Stimulated activated naive CD8-positive, alpha-beta T cell treated with anti-CD3 and anti-CD28 coated beads, Interleukin-15, amount 100 ng/mL, for 72 hours (primary cell): ENCODE measurements around the gene PARP11.

Experiments
- ATAC-seq: fragments of 150-1000 bp; cut with Tn5 transposase; 2 replicates; pipeline ENCODE4 v1.10.0; 2021; ENCODE audit warnings: mild to moderate bottlenecking, moderate library complexity
- DNase-seq, 2 donors: peaks; one replicate each; pipeline ENCODE4 v3.0.0; 2021 to 2022
- H3K27ac Mint-ChIP-seq, 2 donors: one replicate each; pipeline ENCODE4 v1.8.0; 2022; ENCODE audit warnings: mild to moderate bottlenecking in 2 of 2, mixed read lengths in 2 of 2, moderate library complexity in 2 of 2
- H3K27me3 Mint-ChIP-seq: one replicate; pipeline ENCODE4 v1.8.0; 2022; ENCODE audit warnings: mixed read lengths
- H3K4me1 Mint-ChIP-seq: one replicate; pipeline ENCODE4 v1.8.0; 2022; ENCODE audit warnings: mild to moderate bottlenecking, mixed read lengths
- H3K4me3 Mint-ChIP-seq, 2 donors: one replicate each; pipeline ENCODE4 v1.8.0; 2022; ENCODE audit warnings: mild to moderate bottlenecking in 2 of 2, mixed read lengths in 2 of 2, moderate library complexity in 1 of 2
- H3K9me3 Mint-ChIP-seq, 2 donors: one replicate each; pipeline ENCODE4 v1.8.0; 2022; ENCODE audit warnings: mixed read lengths in 2 of 2

Gene PARP11

GRCh38 chr12:3896356-3896755, 23.2 kb upstream of the PARP11 start:
- ATAC-seq (no peak), DNase-seq (no peak)
- H3K4me1 Mint-ChIP-seq = peaks cover 22% of the 10 kb centered on the region
- no peaks in the 10 kb centered on the region for H3K9me3 Mint-ChIP-seq
- no peaks in the 10 kb centered on the region for H3K27me3 Mint-ChIP-seq
- H3K27ac Mint-ChIP-seq = no peak overlapping the region
- peak overlapping the region in 1 of 2 donors; percentile 66 for H3K4me3 Mint-ChIP-seq

DNA sequence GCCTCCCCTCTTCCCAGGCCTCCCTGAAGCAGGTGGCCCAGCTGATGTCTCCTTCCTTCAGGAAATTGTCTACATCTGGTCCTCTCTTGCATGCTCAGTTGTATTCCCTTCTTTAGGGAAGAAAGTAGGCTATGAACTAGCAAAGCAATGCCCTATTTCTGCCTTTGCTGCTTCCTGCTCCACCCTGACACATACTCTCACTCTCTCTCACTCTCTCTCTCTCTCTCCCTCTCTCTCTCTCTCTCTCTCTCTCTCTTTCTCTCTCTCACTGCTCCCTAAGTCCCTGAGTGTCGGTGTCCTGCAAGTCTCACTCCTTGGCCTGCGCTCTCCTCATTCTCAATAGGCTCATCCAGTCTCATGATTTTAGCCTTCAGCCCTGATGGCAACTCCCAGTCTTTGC, 19.4 kb upstream of the PARP11 start:
- Mint-ChIP-seq H3K27ac (no peak overlapping the region), H3K27me3 (no peaks in the 10 kb centered on the region), H3K4me3 (no peak overlapping the region), H3K9me3 (no peaks in the 10 kb centered on the region), H3K4me1 (peaks cover 12% of the 10 kb centered on the region)
- ATAC-seq (no peak), DNase-seq (no peak)

DNA sequence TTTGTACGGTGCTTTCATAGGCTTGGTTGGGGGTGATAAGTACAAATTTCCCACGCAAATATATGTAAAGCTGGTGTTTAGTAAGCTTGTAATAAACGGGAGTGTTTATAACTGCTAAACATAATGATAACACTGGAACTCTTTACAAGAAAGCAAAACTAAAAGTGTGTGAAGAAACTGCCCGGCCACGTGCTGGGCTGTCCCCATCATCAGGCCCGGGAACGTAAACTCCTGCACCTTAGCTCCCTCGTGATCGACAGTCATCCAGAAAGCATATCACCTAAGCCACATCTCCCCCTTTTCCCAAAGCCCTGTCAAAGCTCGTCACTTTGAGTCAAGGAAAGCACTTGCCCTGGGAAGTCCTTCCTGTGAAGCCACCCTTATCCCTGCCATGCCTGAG, 18.0 kb upstream of the PARP11 start:
- ATAC-seq (no peak), DNase-seq (no peak)
- Mint-ChIP-seq H3K4me1 (no peaks in the 10 kb centered on the region), H3K4me3 (no peak overlapping the region), H3K9me3 (no peaks in the 10 kb centered on the region), H3K27ac (peak overlapping the region in 1 of 2 donors; percentile 4), H3K27me3 (no peaks in the 10 kb centered on the region)

DNA sequence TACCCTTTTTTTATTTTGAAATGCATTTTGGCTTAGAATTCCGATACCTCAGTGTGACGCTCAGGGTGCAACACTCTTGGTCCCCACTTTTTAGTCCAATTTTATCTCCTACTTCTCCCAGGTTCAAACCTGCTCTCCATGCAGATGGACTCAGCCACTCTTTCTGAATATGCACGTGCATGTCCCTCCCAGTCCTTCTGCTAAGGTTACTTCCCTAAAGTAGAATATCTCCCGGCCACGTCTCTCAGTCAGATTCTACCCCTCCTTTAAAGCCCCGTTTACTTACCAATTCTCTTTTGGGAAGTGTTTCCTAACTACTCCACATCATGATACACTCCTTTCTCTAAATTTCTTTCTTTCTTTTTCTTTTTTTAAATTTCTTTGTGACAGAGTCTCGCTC, 15.5 kb upstream of the PARP11 start:
- ATAC-seq (no peak), DNase-seq (no peak)
- Mint-ChIP-seq H3K4me3 (no peak overlapping the region), H3K4me1 (peaks cover 6% of the 10 kb centered on the region), H3K9me3 (no peaks in the 10 kb centered on the region), H3K27ac (peak overlapping the region in 1 of 2 donors; percentile 70), H3K27me3 (no peaks in the 10 kb centered on the region)

GRCh38 chr12:3885277-3886094, 12.3 kb upstream of the PARP11 start:
- no peak for ATAC-seq
- peaks cover 6% of the 10 kb centered on the region for H3K4me1 Mint-ChIP-seq
- H3K27me3 Mint-ChIP-seq = no peaks in the 10 kb centered on the region
- peak overlapping the region in 1 of 2 donors; percentile 59 for H3K27ac Mint-ChIP-seq
- no peaks in the 10 kb centered on the region for H3K9me3 Mint-ChIP-seq
- peak; percentile 34 to 37 for DNase-seq
- peak overlapping the region in 1 of 2 donors; percentile 27 for H3K4me3 Mint-ChIP-seq

DNA sequence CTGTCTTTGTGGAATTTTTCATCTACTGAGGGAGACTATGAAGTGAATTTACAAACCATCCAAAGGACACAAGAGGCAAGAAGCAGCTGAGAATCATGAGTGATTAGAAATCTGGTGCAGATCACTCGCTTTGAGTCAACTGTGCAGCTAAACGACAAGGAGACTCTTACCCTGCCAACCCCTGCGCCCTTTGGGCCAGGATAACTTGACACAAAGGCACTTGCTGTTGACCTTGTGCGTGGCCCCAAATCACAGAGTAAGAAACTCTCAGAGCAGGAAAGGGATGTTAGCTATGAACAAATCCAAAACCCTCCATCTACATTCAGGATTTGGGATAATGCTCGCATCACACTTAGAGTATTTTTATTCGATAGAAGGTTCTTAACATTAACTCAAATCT, 11.5 kb upstream of the PARP11 start:
- H3K27ac Mint-ChIP-seq = no peak overlapping the region
- no peak for ATAC-seq
- DNase-seq = no peak
- H3K4me3 Mint-ChIP-seq = no peak overlapping the region
- no peaks in the 10 kb centered on the region for H3K9me3 Mint-ChIP-seq
- peaks cover 11% of the 10 kb centered on the region for H3K4me1 Mint-ChIP-seq
- H3K27me3 Mint-ChIP-seq = no peaks in the 10 kb centered on the region

DNA sequence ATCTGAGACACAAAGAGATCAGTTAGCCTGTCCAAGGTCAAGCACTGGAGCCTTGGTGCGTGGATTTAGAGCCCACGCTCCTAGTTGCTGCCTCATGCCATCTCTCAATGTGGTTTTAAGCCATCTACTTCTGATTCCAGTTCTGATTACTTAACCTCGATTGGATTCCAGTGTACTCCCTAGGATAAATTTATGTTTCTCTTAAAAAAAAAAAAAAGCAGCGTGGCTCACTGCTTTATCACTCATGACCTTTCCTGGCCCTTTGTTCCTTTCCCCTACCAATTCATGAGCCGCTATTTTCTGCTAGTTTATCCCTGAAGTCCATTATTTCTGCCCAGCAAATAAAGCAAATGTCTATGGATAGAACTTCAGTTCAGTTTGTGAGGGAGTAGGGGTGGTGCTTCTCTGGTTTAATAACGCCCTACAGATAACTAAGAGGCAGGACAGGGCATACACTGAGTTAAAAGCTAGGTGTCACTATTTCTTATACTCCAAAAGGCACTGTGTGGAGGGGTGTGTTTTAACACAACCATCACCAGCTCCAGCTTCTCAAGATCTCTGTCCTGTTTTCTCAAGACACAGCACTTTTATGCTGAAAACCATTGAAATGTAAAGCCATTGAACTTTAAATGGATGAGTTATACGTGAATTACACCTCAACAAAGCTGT, 9.8 kb upstream of the PARP11 start:
- DNase-seq (no peak), ATAC-seq (peak; percentile 91)
- Mint-ChIP-seq H3K27me3 (no peaks in the 10 kb centered on the region), H3K9me3 (no peaks in the 10 kb centered on the region), H3K4me1 (peaks cover 21% of the 10 kb centered on the region), H3K27ac (no peak overlapping the region), H3K4me3 (no peak overlapping the region)

GRCh38 chr12:3882406-3882805, 9.2 kb upstream of the PARP11 start:
- Mint-ChIP-seq H3K9me3 (no peaks in the 10 kb centered on the region), H3K4me1 (peaks cover 21% of the 10 kb centered on the region), H3K27ac (no peak overlapping the region), H3K4me3 (no peak overlapping the region), H3K27me3 (no peaks in the 10 kb centered on the region)
- no peak for DNase-seq
- no peak for ATAC-seq

DNA sequence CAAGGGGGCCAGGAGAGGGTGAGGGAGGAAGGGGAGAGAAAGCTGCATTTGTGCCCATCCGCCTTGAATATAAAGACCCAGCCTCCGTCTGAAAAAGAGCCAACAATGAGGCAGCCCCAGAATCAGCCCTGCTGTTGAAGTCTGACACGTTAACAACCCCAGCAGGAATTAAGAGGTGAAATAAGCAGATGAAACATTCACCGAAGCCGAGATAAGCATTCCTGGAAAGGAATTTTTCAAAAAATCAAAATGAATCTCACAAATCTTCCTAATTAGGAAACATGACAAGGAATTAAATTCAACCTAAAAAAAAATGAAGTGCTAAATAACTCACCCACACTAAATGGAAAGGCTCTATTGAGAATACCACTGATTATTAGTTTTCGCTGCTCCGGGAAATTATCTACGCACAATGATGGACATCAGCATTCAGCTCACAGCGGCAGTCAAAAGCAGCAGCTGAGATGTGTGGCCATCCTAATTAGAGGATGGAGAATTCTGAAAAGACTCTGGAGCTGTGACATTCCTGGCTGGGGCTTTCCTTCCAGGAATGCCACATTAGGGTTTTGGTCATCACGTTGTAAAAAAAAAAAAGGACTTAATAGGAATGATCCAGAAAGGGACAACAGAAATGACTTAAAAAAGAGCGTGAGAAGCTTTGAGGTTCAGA, 8.2 kb upstream of the PARP11 start:
- Mint-ChIP-seq H3K4me1 (peaks cover 21% of the 10 kb centered on the region), H3K9me3 (no peaks in the 10 kb centered on the region), H3K4me3 (no peak overlapping the region), H3K27ac (no peak overlapping the region), H3K27me3 (no peaks in the 10 kb centered on the region)
- ATAC-seq = no peak
- no peak for DNase-seq

GRCh38 chr12:3879846-3880245, 6.6 kb upstream of the PARP11 start:
- Mint-ChIP-seq H3K27me3 (no peaks in the 10 kb centered on the region), H3K4me3 (peak overlapping the region in 1 of 2 donors; percentile 11), H3K27ac (no peak overlapping the region), H3K4me1 (peaks cover 14% of the 10 kb centered on the region), H3K9me3 (no peaks in the 10 kb centered on the region)
- DNase-seq (no peak), ATAC-seq (no peak)

DNA sequence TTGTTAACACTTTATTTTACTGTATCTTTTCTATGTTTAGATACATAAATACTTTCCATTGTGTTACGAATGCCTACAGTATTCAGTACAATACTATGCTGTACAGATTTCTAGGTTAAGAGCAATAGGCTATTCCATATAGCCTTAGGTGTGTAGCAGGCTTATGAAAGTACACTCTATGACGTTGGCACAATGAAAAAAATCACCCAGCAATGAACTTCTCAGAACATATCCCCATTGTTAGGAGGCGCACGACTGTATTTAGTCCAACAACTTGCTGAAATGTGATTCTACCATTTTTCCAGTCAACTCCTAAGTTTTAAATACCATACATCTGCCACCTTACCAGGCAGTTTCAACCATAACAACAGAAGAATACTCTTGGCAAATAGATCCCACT, 1.8 kb downstream of the PARP11 start:
- Mint-ChIP-seq H3K4me3 (peak overlapping the region; percentile 92 to 97), H3K27ac (peak overlapping the region; percentile 63 to 98), H3K27me3 (no peaks in the 10 kb centered on the region), H3K4me1 (peaks cover 51% of the 10 kb centered on the region), H3K9me3 (peaks cover 12 to 17% of the 10 kb centered on the region in 2 donors)
- ATAC-seq (no peak), DNase-seq (no peak)

DNA sequence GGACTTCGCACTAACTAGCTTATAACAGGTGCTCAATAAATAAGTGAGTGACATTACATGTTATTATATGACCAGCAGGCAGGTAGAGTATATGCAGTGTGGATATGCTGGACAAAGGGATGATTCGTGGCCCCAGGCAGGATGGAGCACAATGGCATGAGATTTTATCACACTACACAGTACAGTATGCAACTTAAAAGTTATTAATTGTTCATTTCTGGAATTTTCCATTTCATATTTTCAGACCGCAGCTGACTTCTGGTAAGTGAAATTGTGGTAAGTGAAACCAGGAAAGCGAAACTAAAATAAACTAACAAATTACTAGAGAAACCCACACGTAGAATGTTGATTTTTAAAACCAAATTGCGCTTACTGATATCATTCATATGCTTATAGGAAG, 3.3 kb downstream of the PARP11 start:
- Mint-ChIP-seq H3K9me3 (peaks cover 26 to 32% of the 10 kb centered on the region in 2 donors), H3K4me3 (peak overlapping the region; percentile 92 to 97), H3K27ac (peak overlapping the region; percentile 92 to 98), H3K4me1 (peaks cover 51% of the 10 kb centered on the region), H3K27me3 (no peaks in the 10 kb centered on the region)
- peak; percentile 26 to 29 for DNase-seq
- ATAC-seq = peak; percentile 41

DNA sequence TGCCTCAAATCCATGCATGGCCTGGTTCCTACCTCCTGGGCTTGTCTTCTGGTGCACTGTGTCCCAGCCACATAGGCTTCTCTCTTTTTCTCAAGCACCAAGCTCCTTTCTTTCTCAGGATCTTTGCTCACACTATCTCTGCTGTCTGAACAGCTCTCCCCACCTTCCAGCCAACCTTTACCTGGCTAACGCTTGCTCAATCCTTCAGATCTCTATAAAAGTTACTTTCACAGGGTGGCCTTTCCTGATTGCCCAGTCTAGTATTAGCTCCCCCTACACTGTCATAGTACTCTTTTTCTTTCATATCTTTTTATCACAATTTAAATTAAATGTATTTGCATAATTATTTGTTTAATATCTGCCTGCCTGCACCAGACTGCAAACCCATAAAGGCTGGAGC, 3.8 kb downstream of the PARP11 start:
- no peaks in the 10 kb centered on the region for H3K27me3 Mint-ChIP-seq
- DNase-seq (no peak), ATAC-seq (no peak)
- peaks cover 31 to 37% of the 10 kb centered on the region in 2 donors for H3K9me3 Mint-ChIP-seq
- H3K4me1 Mint-ChIP-seq = peaks cover 51% of the 10 kb centered on the region
- H3K27ac Mint-ChIP-seq = peak overlapping the region in 1 of 2 donors; percentile 98
- peak overlapping the region; percentile 17 to 97 for H3K4me3 Mint-ChIP-seq

- ATAC-seq = no peak
- peaks cover 7% of the 10 kb centered on the region for H3K4me1 Mint-ChIP-seq
These were observed 9.4 kb downstream of the PARP11 start for GRCh38 chr12:3863756-3864155.

GRCh38 chr12:3842517-3842916, 30.7 kb downstream of the PARP11 start:
- Mint-ChIP-seq H3K4me1 (peaks cover 36% of the 10 kb centered on the region), H3K27me3 (no peaks in the 10 kb centered on the region), H3K4me3 (no peak overlapping the region), H3K27ac (no peak overlapping the region), H3K9me3 (peaks cover 7 to 10% of the 10 kb centered on the region in 2 donors)
- ATAC-seq (no peak), DNase-seq (no peak)

More at GRCh38 chr12:3863756-3864155, 9.4 kb downstream of the PARP11 start:
- peaks cover 23 to 32% of the 10 kb centered on the region in 2 donors for H3K9me3 Mint-ChIP-seq
- DNase-seq = no peak
- no peaks in the 10 kb centered on the region for H3K27me3 Mint-ChIP-seq
- H3K4me3 Mint-ChIP-seq = no peak overlapping the region
- H3K27ac Mint-ChIP-seq = no peak overlapping the region

GRCh38 chr12:3841783-3842182, 31.4 kb downstream of the PARP11 start:
- Mint-ChIP-seq H3K9me3 (peaks cover 0 to 3% of the 10 kb centered on the region in 2 donors), H3K27ac (peak overlapping the region in 1 of 2 donors; percentile 1), H3K4me3 (no peak overlapping the region), H3K27me3 (no peaks in the 10 kb centered on the region), H3K4me1 (peaks cover 43% of the 10 kb centered on the region)
- ATAC-seq (no peak), DNase-seq (no peak)
